GM19328 (cell line): ENCODE results near the gene TMEM217.

Experiments
- ATAC-seq: cut with Tn5 transposase; IDR thresholded peaks from one replicate; pipeline ENCODE4 v1.9.1; 2021; ENCODE audit warnings: mild to moderate bottlenecking, moderate library complexity; ENCODE audit not compliant: unreplicated experiment

Gene TMEM217

GRCh38 chr6:37244430-37245310 is 13.3 kb downstream of the TMEM217 start:
- no peak for ATAC-seq

GRCh38 chr6:37243816-37244370 is 14.1 kb downstream of the TMEM217 start:
- ATAC-seq, result no peak

- no peak for ATAC-seq
Measured at GRCh38 chr6:37243131-37243815, 14.7 kb downstream of the TMEM217 start.

GRCh38 chr6:37242429-37243052 is 15.4 kb downstream of the TMEM217 start:
- ATAC-seq, result no peak

- ATAC-seq, result no peak
Measured at GRCh38 chr6:37241775-37242428, 16.0 kb downstream of the TMEM217 start.

- ATAC-seq, result no peak
Measured at GRCh38 chr6:37241131-37241530, 16.8 kb downstream of the TMEM217 start.

- no peak for ATAC-seq
Measured at GRCh38 chr6:37239950-37240713, 17.8 kb downstream of the TMEM217 start.

- ATAC-seq, result no peak
Measured at GRCh38 chr6:37239526-37239925, 18.4 kb downstream of the TMEM217 start.

- no peak for ATAC-seq
Measured at GRCh38 chr6:37238381-37238780, 19.6 kb downstream of the TMEM217 start.

GRCh38 chr6:37237789-37238188 is 20.2 kb downstream of the TMEM217 start:
- no peak for ATAC-seq

GRCh38 chr6:37236921-37237320 is 21.0 kb downstream of the TMEM217 start:
- no peak for ATAC-seq

GRCh38 chr6:37233541-37233940 is 24.4 kb downstream of the TMEM217 start:
- no peak for ATAC-seq

- no peak for ATAC-seq
Measured at GRCh38 chr6:37232430-37233017, 25.4 kb downstream of the TMEM217 start.

- ATAC-seq, result no peak
Measured at GRCh38 chr6:37230104-37230503, 27.8 kb downstream of the TMEM217 start.

- ATAC-seq, result no peak
Measured at GRCh38 chr6:37225350-37226169, 32.4 kb downstream of the TMEM217 start.

- ATAC-seq, result no peak
Measured at GRCh38 chr6:37222992-37223391, 35.0 kb downstream of the TMEM217 start.

GRCh38 chr6:37222125-37222967 is 35.6 kb downstream of the TMEM217 start:
- ATAC-seq, result peak; percentile 91

GRCh38 chr6:37221585-37222124 is 36.3 kb downstream of the TMEM217 start:
- no peak for ATAC-seq
